SK-N-SH (cell line): ENCODE data around the gene NCAPH2. TPM values are rescaled to one million over a fixed set of nuclear protein-coding genes. Genes with fewer than 3 reads are reported as not detected.

Experiments
- CTCF ChIA-PET: fragments of 300-600, 350-600 bp; formaldehyde crosslinking; extraction: SDS; loops from one replicate; lab custom pipeline; 2021; lab: Yijun Ruan, JAX
- POLR2A ChIA-PET: fragments of 350-600 bp; sonication (Branson Sonifier 250); formaldehyde crosslinking; extraction: SDS; loops from one replicate; lab custom pipeline; 2020; ENCODE audit warnings: antibody characterized with exemption, inconsistent platforms; lab: Yijun Ruan, JAX
- DNase-seq: peaks from one replicate; pipeline ENCODE4 v3.0.0; 2012
- H2AFZ ChIP-seq: fragments of 200-600 bp; sonication (generic); 2 replicates; pipeline ENCODE4 v1.8.1; 2016; ENCODE audit warnings: antibody characterized with exemption, mild to moderate bottlenecking, low read depth
- H3F3A ChIP-seq: fragments of 200-600 bp; sonication (generic); replicated peaks from 2 replicates; pipeline ENCODE3; 2016; ENCODE audit warnings: antibody characterized with exemption, mild to moderate bottlenecking; ENCODE audit not compliant: insufficient read depth
- H3K27ac ChIP-seq, 2 experiments: fragments of 200-500 bp in 1 of 2; fragments of 200-600 bp in 1 of 2; sonication (Bioruptor generic) in 1 of 2; sonication (generic), shearing (Covaris generic) in 1 of 2; 2 replicates each; pipeline versions ENCODE4 v1.5.1 to v1.6.1; 2014 to 2016; ENCODE audit warnings: low read depth in 2 of 2, inconsistent platforms in 1 of 2, low read length in 1 of 2, mild to moderate bottlenecking in 1 of 2, mixed read lengths in 1 of 2
- H3K27me3 ChIP-seq: fragments of 200-600 bp; sonication (generic), shearing (Covaris generic); 2 replicates; pipeline ENCODE4 v1.6.1; 2016; ENCODE audit warnings: mixed run types; ENCODE audit not compliant: insufficient read depth
- H3K36me3 ChIP-seq, 2 experiments: fragments of 200-500 bp in 1 of 2; fragments of 200-600 bp in 1 of 2; sonication (Bioruptor generic) in 1 of 2; sonication (generic) in 1 of 2; replicated peaks in 1 of 2; 2 replicates each; pipeline versions ENCODE3 to v1.5.1; 2014 to 2016; ENCODE audit warnings: low read length in 1 of 2, mild to moderate bottlenecking in 1 of 2; ENCODE audit not compliant: insufficient read depth in 2 of 2, control insufficient read depth in 1 of 2
- H3K4me1 ChIP-seq, 2 experiments: fragments of 200-500 bp in 1 of 2; fragments of 200-600 bp in 1 of 2; sonication (Bioruptor generic) in 1 of 2; sonication (generic), shearing (Covaris generic) in 1 of 2; 2 replicates each; pipeline versions ENCODE4 v1.5.1 to v1.6.1; 2014 to 2016; ENCODE audit warnings: low read depth in 1 of 2, low read length in 1 of 2, mixed run types in 1 of 2; ENCODE audit not compliant: insufficient read depth in 2 of 2, control insufficient read depth in 1 of 2
- H3K4me2 ChIP-seq: fragments of 200-600 bp; sonication (generic), shearing (Covaris generic); 2 replicates; pipeline ENCODE4 v1.6.1; 2017; ENCODE audit warnings: mixed run types
- H3K4me3 ChIP-seq, 2 experiments: fragments of 200-500 bp in 1 of 2; fragments of 200-600 bp in 1 of 2; sonication (Bioruptor generic) in 1 of 2; sonication (generic), shearing (Covaris generic) in 1 of 2; 2 replicates each; pipeline versions ENCODE4 v1.5.1 to v1.8.1; 2014 to 2016; ENCODE audit warnings: low read depth in 2 of 2, inconsistent platforms in 1 of 2, low read length in 1 of 2, mild to moderate bottlenecking in 1 of 2, mixed read lengths in 1 of 2, moderate library complexity in 1 of 2
- H3K79me2 ChIP-seq: fragments of 200-600 bp; sonication (generic); 2 replicates; pipeline ENCODE4 v1.8.1; 2017; ENCODE audit warnings: mild to moderate bottlenecking; ENCODE audit not compliant: insufficient read depth
- H3K9ac ChIP-seq: fragments of 200-600 bp; sonication (generic); 2 replicates; pipeline ENCODE4 v1.6.1; 2017; ENCODE audit warnings: mixed run types
- H3K9me2 ChIP-seq: fragments of 200-600 bp; sonication (generic); 2 replicates; pipeline ENCODE4 v1.6.1; 2017; ENCODE audit warnings: mixed run types
- H3K9me3 ChIP-seq: fragments of 200-600 bp; sonication (generic); 2 replicates; pipeline ENCODE4 v1.6.1; 2017; ENCODE audit warnings: mixed run types, mild to moderate bottlenecking, moderate library complexity
- H4K20me1 ChIP-seq: fragments of 200-600 bp; sonication (generic); 2 replicates; pipeline ENCODE4 v1.6.1; 2017; ENCODE audit warnings: mild to moderate bottlenecking, mixed run types; ENCODE audit not compliant: insufficient read depth
- EZH2phosphoT487 ChIP-seq: fragments of 200-600 bp; sonication (generic); IDR thresholded peaks from 2 replicates; pipeline ENCODE4 v1.6.1; 2017; ENCODE audit warnings: low read depth, mixed run types, mild to moderate bottlenecking, antibody characterized with exemption, moderate library complexity, borderline replicate concordance
- FOXJ3 ChIP-seq: sonication (generic); formaldehyde crosslinking; IDR thresholded peaks from 2 replicates; pipeline ENCODE4 v1.5.1; 2020; ENCODE audit warnings: mild to moderate bottlenecking, missing genetic modification reagents
- FOXM1 ChIP-seq: IDR thresholded peaks from 2 replicates; pipeline ENCODE4 v1.4.0; 2012; ENCODE audit warnings: low read depth, mild to moderate bottlenecking
- GABPA ChIP-seq: IDR thresholded peaks from 2 replicates; pipeline ENCODE4 v1.4.0; 2012; ENCODE audit warnings: low read depth, mild to moderate bottlenecking
- GATA2 ChIP-seq: sonication (generic); formaldehyde crosslinking; IDR thresholded peaks from 2 replicates; pipeline ENCODE4 v1.5.0; 2020; ENCODE audit warnings: mild to moderate bottlenecking, missing genetic modification reagents
- JUND ChIP-seq: IDR thresholded peaks from 2 replicates; pipeline ENCODE4 v1.4.0; 2012
- MXI1 ChIP-seq: IDR thresholded peaks from 2 replicates; pipeline ENCODE4 v1.6.1; 2012; ENCODE audit warnings: mild to moderate bottlenecking, low read depth, low read length, improper control_type of control experiment
- NFIC ChIP-seq: IDR thresholded peaks from 2 replicates; pipeline ENCODE4 v1.4.0; 2012; ENCODE audit warnings: borderline replicate concordance
- NRF1 ChIP-seq: IDR thresholded peaks from 2 replicates; pipeline ENCODE4 v1.6.1; 2012; ENCODE audit warnings: low read depth, mild to moderate bottlenecking, low read length
- SMC3 ChIP-seq: IDR thresholded peaks from 2 replicates; pipeline ENCODE4 v1.6.1; 2012; ENCODE audit warnings: low read depth, low read length, improper control_type of control experiment
- TCF12 ChIP-seq: IDR thresholded peaks from 2 replicates; pipeline ENCODE4 v1.4.0; 2012
- USF1 ChIP-seq: IDR thresholded peaks from 2 replicates; pipeline ENCODE4 v1.4.0; 2012; ENCODE audit warnings: low read depth, borderline replicate concordance
- ZBTB33 ChIP-seq: IDR thresholded peaks from 2 replicates; pipeline ENCODE4 v1.4.0; 2012; ENCODE audit warnings: low read depth, borderline replicate concordance
- WGBS: methylation state at CpG from one replicate; pipeline ENCODE4 v1.1.6; 2017; ENCODE audit warnings: low lambda C conversion rate; 5-methylcytosine and 5-hydroxymethylcytosine counted together
- polyA plus RNA-seq, 3 experiments: library from polyadenylated mRNA; depleted of rRNA; stranded (reverse); fragments of >200 nt; gene quantifications; 2 replicates each; pipeline ENCODE4 v1.2.3, GENCODE V29; 2012
- TF ChIP-seq, protein P1 (sequence below): IDR thresholded peaks from 2 replicates; pipeline ENCODE4 v1.4.0; 2012; ENCODE audit warnings: low read depth

The NCAPH2 gene
- polyA plus RNA-seq, 1 of the 3 experiments (the other 2 are of a cell fraction), result 22.4 TPM

GRCh38 chr22:50486561-50487289 lies 21.3 kb upstream of the NCAPH2 start, which contains the start of gene MIOX:
Gene MIOX, plus strand, starts transcription at chr22:50486859. Its CDS starts 39 bp downstream, at chr22:50486898.
- 58% methylated on average over 8 of the region's 23 CpGs for WGBS
- H3F3A ChIP-seq, result no peaks in the 10 kb centered on the region
- H3K4me3 ChIP-seq, result no peak within 1 kb of the TSS
- no peak within 1 kb of the TSS for H2AFZ ChIP-seq
- no peaks in the 10 kb centered on the region for H4K20me1 ChIP-seq
- no peak within 1 kb of the TSS for H3K9ac ChIP-seq
- H3K4me1 ChIP-seq, result peaks cover 0 to 2% of the 10 kb centered on the region in 2 experiments; a peak in 1 of 4 replicates
- no peak within 1 kb of the TSS for H3K27ac ChIP-seq
- no peaks in the 10 kb centered on the region for H3K9me2 ChIP-seq
- H3K79me2 ChIP-seq, result no peaks in the 10 kb centered on the region
- H3K9me3 ChIP-seq, result no peaks in the 10 kb centered on the region
- no peak for TF ChIP-seq SMC3
- no peak for TF ChIP-seq USF1
- no peak for TF ChIP-seq FOXM1
- TF ChIP-seq TCF12, result no peak
- TF ChIP-seq MXI1, result no peak
- TF ChIP-seq EZH2phosphoT487, result no peak
- no peak for TF ChIP-seq NFIC
- TF ChIP-seq GATA2, result no peak
- TF ChIP-seq NRF1, result no peak
- no peak for TF ChIP-seq FOXJ3
- no peak within 1 kb of the TSS for H3K4me2 ChIP-seq
- H3K27me3 ChIP-seq, result no peaks in the 10 kb centered on the region
- ChIA-PET CTCF (interaction anchor here (3.2 kb wide), 1 partner anchor 11 kb away, joined by 12 read pairs; no protein-coding TSS in a partner anchor), POLR2A (no interaction called here)
- no peaks in the 10 kb centered on the region for H3K36me3 ChIP-seq
- DNase-seq, result no peak

DNA sequence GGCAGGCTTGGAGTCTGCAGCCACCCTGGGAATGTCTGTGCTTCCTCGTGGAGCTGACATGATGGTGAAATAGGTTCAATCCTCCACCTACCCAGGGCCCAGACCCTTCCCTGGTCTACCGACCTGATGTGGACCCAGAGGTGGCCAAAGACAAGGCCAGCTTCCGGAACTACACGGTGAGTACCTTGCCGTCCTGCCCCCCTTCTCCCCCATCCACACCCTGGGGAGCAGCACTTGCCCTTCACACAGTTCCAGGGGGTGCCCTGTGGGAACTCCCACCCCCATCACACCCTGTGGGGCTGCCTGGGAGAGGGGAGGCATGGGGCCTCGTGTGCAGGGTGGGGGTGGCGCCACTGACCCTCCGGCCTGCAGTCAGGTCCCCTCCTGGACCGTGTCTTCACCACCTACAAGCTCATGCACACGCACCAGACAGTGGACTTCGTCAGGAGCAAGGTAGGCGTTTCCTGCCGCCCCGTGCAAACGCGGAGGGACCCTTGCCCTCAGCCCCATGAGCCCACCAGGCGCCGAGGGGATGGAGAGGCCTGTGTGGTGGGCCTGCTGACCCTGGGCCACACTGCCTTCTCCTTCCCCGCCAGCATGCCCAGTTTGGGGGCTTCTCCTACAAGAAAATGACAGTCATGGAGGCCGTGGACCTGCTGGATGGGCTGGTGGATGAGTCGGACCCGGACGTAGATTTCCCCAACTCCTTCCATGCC lies 20.6 kb upstream of the NCAPH2 start:
- TF ChIP-seq ZBTB33, result no peak
- TF ChIP-seq, protein P1, sequence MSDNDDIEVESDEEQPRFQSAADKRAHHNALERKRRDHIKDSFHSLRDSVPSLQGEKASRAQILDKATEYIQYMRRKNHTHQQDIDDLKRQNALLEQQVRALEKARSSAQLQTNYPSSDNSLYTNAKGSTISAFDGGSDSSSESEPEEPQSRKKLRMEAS, result no peak
- TF ChIP-seq MXI1, result no peak
- no peak for TF ChIP-seq JUND
- TF ChIP-seq GABPA, result no peak
- Histone ChIP-seq H3K9me3 (no peaks in the 10 kb centered on the region), H3K9ac (no peak overlapping the region), H3K4me3 (no peak overlapping the region), H4K20me1 (no peaks in the 10 kb centered on the region), H3F3A (no peaks in the 10 kb centered on the region), H3K27me3 (no peaks in the 10 kb centered on the region), H2AFZ (no peak overlapping the region), H3K4me2 (no peak overlapping the region), H3K79me2 (no peaks in the 10 kb centered on the region), H3K9me2 (no peaks in the 10 kb centered on the region), H3K27ac (no peak overlapping the region), H3K4me1 (peaks cover 0 to 2% of the 10 kb centered on the region in 2 experiments; a peak in 1 of 4 replicates), H3K36me3 (no peaks in the 10 kb centered on the region)
- ChIA-PET POLR2A (no interaction called here), CTCF (no interaction called here)
- 91% methylated on average over 14 of the region's 23 CpGs for WGBS
- no peak for DNase-seq
